ENCODE data around the gene KLHL42.
"Not testable (repeated sequence)": the region's sequence is repeated elsewhere in the genome, so short reads cannot be mapped to it uniquely, and the experiment has no call there.

The KLHL42 gene

GRCh38 chr12:27779920-27780611 lies at the start of gene KLHL42, which contains the start of gene MANSC4:
KLHL42 (plus strand) TSS chr12:27780233; CDS start chr12:27780331, 98 bp downstream.
MANSC4 (minus strand) TSS chr12:27780236; CDS start chr12:27771276, 8,960 bp downstream.
- no peaks in the 10 kb centered on the region for H3K36me3 ChIP-seq (ENCODE audit: control insufficient read depth, insufficient read depth, low read length)
- peak within 1 kb of the TSS; percentile 60 for H3K9ac ChIP-seq (ENCODE audit: low read depth, low read length)
- H3K27me3 ChIP-seq (ENCODE audit: control insufficient read depth, insufficient read depth, low read length): no peaks in the 10 kb centered on the region
- H3K4me3 ChIP-seq (ENCODE audit: low read depth, low read length): peak within 1 kb of the TSS; percentile 91
- peaks cover 11% of the 10 kb centered on the region for H3K4me1 ChIP-seq (ENCODE audit: control insufficient read depth, insufficient read depth, low read length)
- no peaks in the 10 kb centered on the region for H3K9me3 ChIP-seq (ENCODE audit: control insufficient read depth, insufficient read depth, low read length)

GRCh38 chr12:27732281-27732680 lies 47.8 kb upstream of the KLHL42 start:
- H3K4me3 ChIP-seq (ENCODE audit: low read depth, low read length): no peak overlapping the region
- no peaks in the 10 kb centered on the region for H3K4me1 ChIP-seq (ENCODE audit: control insufficient read depth, insufficient read depth, low read length)
- H3K27me3 ChIP-seq (ENCODE audit: control insufficient read depth, insufficient read depth, low read length): no peaks in the 10 kb centered on the region
- H3K36me3 ChIP-seq (ENCODE audit: control insufficient read depth, insufficient read depth, low read length): no peaks in the 10 kb centered on the region
- H3K9ac ChIP-seq (ENCODE audit: low read depth, low read length): no peak overlapping the region
- H3K9me3 ChIP-seq (ENCODE audit: control insufficient read depth, insufficient read depth, low read length): no peaks in the 10 kb centered on the region

- no peak overlapping the region for H3K9ac ChIP-seq (ENCODE audit: low read depth, low read length)
- H3K27me3 ChIP-seq (ENCODE audit: control insufficient read depth, insufficient read depth, low read length): no peaks in the 10 kb centered on the region
- no peaks in the 10 kb centered on the region for H3K9me3 ChIP-seq (ENCODE audit: control insufficient read depth, insufficient read depth, low read length)
- no peaks in the 10 kb centered on the region for H3K36me3 ChIP-seq (ENCODE audit: control insufficient read depth, insufficient read depth, low read length)
- no peak overlapping the region for H3K4me3 ChIP-seq (ENCODE audit: low read depth, low read length)
- H3K4me1 ChIP-seq (ENCODE audit: control insufficient read depth, insufficient read depth, low read length): no peaks in the 10 kb centered on the region
Measured at GRCh38 chr12:27733052-27733656, 46.9 kb upstream of the KLHL42 start.

GRCh38 chr12:27733791-27734190 lies 46.2 kb upstream of the KLHL42 start:
- Histone ChIP-seq H3K9me3 (ENCODE audit: control insufficient read depth, insufficient read depth, low read length) (no peaks in the 10 kb centered on the region), H3K27me3 (ENCODE audit: control insufficient read depth, insufficient read depth, low read length) (no peaks in the 10 kb centered on the region), H3K4me1 (ENCODE audit: control insufficient read depth, insufficient read depth, low read length) (no peaks in the 10 kb centered on the region), H3K36me3 (ENCODE audit: control insufficient read depth, insufficient read depth, low read length) (no peaks in the 10 kb centered on the region), H3K4me3 (ENCODE audit: low read depth, low read length) (no peak overlapping the region), H3K9ac (ENCODE audit: low read depth, low read length) (no peak overlapping the region)

GRCh38 chr12:27734321-27734720 lies 45.7 kb upstream of the KLHL42 start:
- not testable (repeated sequence) for H3K9me3 ChIP-seq (ENCODE audit: control insufficient read depth, insufficient read depth, low read length); H3K4me1 ChIP-seq (ENCODE audit: control insufficient read depth, insufficient read depth, low read length); H3K9ac ChIP-seq (ENCODE audit: low read depth, low read length); H3K4me3 ChIP-seq (ENCODE audit: low read depth, low read length); H3K36me3 ChIP-seq (ENCODE audit: control insufficient read depth, insufficient read depth, low read length); H3K27me3 ChIP-seq (ENCODE audit: control insufficient read depth, insufficient read depth, low read length)

GRCh38 chr12:27743601-27744000 lies 36.4 kb upstream of the KLHL42 start:
- Histone ChIP-seq H3K4me3 (ENCODE audit: low read depth, low read length) (no peak overlapping the region), H3K9ac (ENCODE audit: low read depth, low read length) (no peak overlapping the region), H3K36me3 (ENCODE audit: control insufficient read depth, insufficient read depth, low read length) (peaks cover 4% of the 10 kb centered on the region), H3K9me3 (ENCODE audit: control insufficient read depth, insufficient read depth, low read length) (no peaks in the 10 kb centered on the region), H3K4me1 (ENCODE audit: control insufficient read depth, insufficient read depth, low read length) (no peaks in the 10 kb centered on the region), H3K27me3 (ENCODE audit: control insufficient read depth, insufficient read depth, low read length) (no peaks in the 10 kb centered on the region)

- H3K4me3 ChIP-seq (ENCODE audit: low read depth, low read length); H3K36me3 ChIP-seq (ENCODE audit: control insufficient read depth, insufficient read depth, low read length): not testable (repeated sequence)
Measured at GRCh38 chr12:27745734-27746133, 34.3 kb upstream of the KLHL42 start.

GRCh38 chr12:27747111-27747820 lies 32.8 kb upstream of the KLHL42 start:
- H3K36me3 ChIP-seq (ENCODE audit: control insufficient read depth, insufficient read depth, low read length): peaks cover 4% of the 10 kb centered on the region
- H3K27me3 ChIP-seq (ENCODE audit: control insufficient read depth, insufficient read depth, low read length): no peaks in the 10 kb centered on the region
- H3K4me1 ChIP-seq (ENCODE audit: control insufficient read depth, insufficient read depth, low read length): no peaks in the 10 kb centered on the region
- H3K9me3 ChIP-seq (ENCODE audit: control insufficient read depth, insufficient read depth, low read length): no peaks in the 10 kb centered on the region
- no peak overlapping the region for H3K9ac ChIP-seq (ENCODE audit: low read depth, low read length)
- no peak overlapping the region for H3K4me3 ChIP-seq (ENCODE audit: low read depth, low read length)

More at GRCh38 chr12:27745734-27746133, 34.3 kb upstream of the KLHL42 start:
- not testable (repeated sequence) for H3K9me3 ChIP-seq (ENCODE audit: control insufficient read depth, insufficient read depth, low read length); H3K27me3 ChIP-seq (ENCODE audit: control insufficient read depth, insufficient read depth, low read length); H3K9ac ChIP-seq (ENCODE audit: low read depth, low read length); H3K4me1 ChIP-seq (ENCODE audit: control insufficient read depth, insufficient read depth, low read length)

GRCh38 chr12:27751386-27752047 lies 28.5 kb upstream of the KLHL42 start:
- H3K36me3 ChIP-seq (ENCODE audit: control insufficient read depth, insufficient read depth, low read length): peaks cover 3% of the 10 kb centered on the region
- H3K27me3 ChIP-seq (ENCODE audit: control insufficient read depth, insufficient read depth, low read length): no peaks in the 10 kb centered on the region
- no peak overlapping the region for H3K9ac ChIP-seq (ENCODE audit: low read depth, low read length)
- H3K4me3 ChIP-seq (ENCODE audit: low read depth, low read length): no peak overlapping the region
- H3K4me1 ChIP-seq (ENCODE audit: control insufficient read depth, insufficient read depth, low read length): peaks cover 3% of the 10 kb centered on the region
- H3K9me3 ChIP-seq (ENCODE audit: control insufficient read depth, insufficient read depth, low read length): no peaks in the 10 kb centered on the region

- H3K27me3 ChIP-seq (ENCODE audit: control insufficient read depth, insufficient read depth, low read length): no peaks in the 10 kb centered on the region
- no peak overlapping the region for H3K4me3 ChIP-seq (ENCODE audit: low read depth, low read length)
- H3K36me3 ChIP-seq (ENCODE audit: control insufficient read depth, insufficient read depth, low read length): peaks cover 3% of the 10 kb centered on the region
Measured at GRCh38 chr12:27754795-27755194, 25.2 kb upstream of the KLHL42 start.

GRCh38 chr12:27756670-27757195 lies 23.3 kb upstream of the KLHL42 start:
- Histone ChIP-seq H3K9ac (ENCODE audit: low read depth, low read length) (no peak overlapping the region), H3K9me3 (ENCODE audit: control insufficient read depth, insufficient read depth, low read length) (no peaks in the 10 kb centered on the region), H3K36me3 (ENCODE audit: control insufficient read depth, insufficient read depth, low read length) (peaks cover 3% of the 10 kb centered on the region), H3K4me3 (ENCODE audit: low read depth, low read length) (no peak overlapping the region), H3K4me1 (ENCODE audit: control insufficient read depth, insufficient read depth, low read length) (peaks cover 3% of the 10 kb centered on the region), H3K27me3 (ENCODE audit: control insufficient read depth, insufficient read depth, low read length) (no peaks in the 10 kb centered on the region)

More at GRCh38 chr12:27754795-27755194, 25.2 kb upstream of the KLHL42 start:
- H3K4me1 ChIP-seq (ENCODE audit: control insufficient read depth, insufficient read depth, low read length): peaks cover 3% of the 10 kb centered on the region
- no peak overlapping the region for H3K9ac ChIP-seq (ENCODE audit: low read depth, low read length)
- H3K9me3 ChIP-seq (ENCODE audit: control insufficient read depth, insufficient read depth, low read length): no peaks in the 10 kb centered on the region
